SK-N-SH treated with all-trans-retinoic acid at 6 μM for 48 hours (cell line): Measurements from ENCODE around the gene GNG11.

Experiments used
- ATAC-seq: fragments of 200-7000 bp; cut with Tn5 transposase; 3 replicates; pipeline ENCODE4 v1.9.1; 2020; ENCODE audit warnings: mild to moderate bottlenecking, moderate library complexity
- BACH2 ChIP-seq: fragments of 250-450 bp; sonication (Bioruptor Pico); IDR thresholded peaks from 2 replicates; pipeline ENCODE4 v1.9.0; 2021; ENCODE audit warnings: mild to moderate bottlenecking, borderline replicate concordance
- CREB5 ChIP-seq: fragments of 250-450 bp; sonication (Bioruptor Pico); IDR thresholded peaks from 2 replicates; pipeline ENCODE4 v1.5.1; 2020; ENCODE audit warnings: low read depth, mild to moderate bottlenecking, moderate library complexity
- CSDC2 ChIP-seq: fragments of 250-450 bp; sonication (Bioruptor Pico); IDR thresholded peaks from 2 replicates; pipeline ENCODE4 v1.5.0; 2020; ENCODE audit warnings: mild to moderate bottlenecking, moderate library complexity
- CSRNP3 ChIP-seq: fragments of 250-450 bp; sonication (Bioruptor Pico); IDR thresholded peaks from 2 replicates; pipeline ENCODE4 v1.5.1; 2021; ENCODE audit warnings: mild to moderate bottlenecking, moderate library complexity
- ESRRG ChIP-seq: fragments of 250-450 bp; sonication (Bioruptor Pico); IDR thresholded peaks from 2 replicates; pipeline ENCODE4 v1.6.1; 2021; ENCODE audit warnings: mild to moderate bottlenecking
- ISL1 ChIP-seq: fragments of 250-450 bp; sonication (Bioruptor Pico); IDR thresholded peaks from 2 replicates; pipeline ENCODE4 v2.1.2; 2022; ENCODE audit warnings: mild to moderate bottlenecking, moderate library complexity
- OSR1 ChIP-seq: fragments of 250-450 bp; sonication (Bioruptor Pico); IDR thresholded peaks from 2 replicates; pipeline ENCODE4 v1.8.0; 2022; ENCODE audit warnings: moderate library complexity, mild to moderate bottlenecking, inconsistent platforms
- PATZ1 ChIP-seq: fragments of 250-450 bp; sonication (Bioruptor Pico); IDR thresholded peaks from 2 replicates; pipeline ENCODE4 v1.8.0; 2020; ENCODE audit warnings: mild to moderate bottlenecking, moderate library complexity, borderline replicate concordance
- PPARA ChIP-seq: fragments of 250-450 bp; sonication (Bioruptor Pico); IDR thresholded peaks from 2 replicates; pipeline ENCODE4 v1.5.0; 2020; ENCODE audit warnings: mild to moderate bottlenecking, borderline replicate concordance
- RARB ChIP-seq: fragments of 250-450 bp; sonication (Bioruptor Pico); IDR thresholded peaks from 2 replicates; pipeline ENCODE4 v1.8.0; 2021; ENCODE audit warnings: mild to moderate bottlenecking, moderate library complexity
- SNAI2 ChIP-seq: fragments of 250-450 bp; sonication (Bioruptor Pico); IDR thresholded peaks from 2 replicates; pipeline ENCODE4 v1.5.0; 2020; ENCODE audit warnings: mild to moderate bottlenecking, moderate library complexity
- TCF4 ChIP-seq: fragments of 250-450 bp; sonication (Bioruptor Pico); IDR thresholded peaks from 2 replicates; pipeline ENCODE4 v1.8.0; 2021; ENCODE audit warnings: mild to moderate bottlenecking, moderate library complexity, borderline replicate concordance
- TOX ChIP-seq: fragments of 250-450 bp; sonication (Bioruptor Pico); IDR thresholded peaks from 2 replicates; pipeline ENCODE4 v1.8.0; 2021; ENCODE audit warnings: mild to moderate bottlenecking, moderate library complexity, borderline replicate concordance
- ZC3H10 ChIP-seq: fragments of 250-450 bp; sonication (Bioruptor Pico); IDR thresholded peaks from 2 replicates; pipeline ENCODE4 v1.5.1; 2021; ENCODE audit warnings: mild to moderate bottlenecking, moderate library complexity
- ZFP3 ChIP-seq: fragments of 250-450 bp; sonication (Bioruptor Pico); IDR thresholded peaks from 2 replicates; pipeline ENCODE4 v1.5.0; 2020; ENCODE audit warnings: mild to moderate bottlenecking, moderate library complexity
- ZFP30 ChIP-seq: fragments of 450-650 bp; formaldehyde crosslinking; IDR thresholded peaks from 2 replicates; pipeline ENCODE4 v1.5.0; 2022; ENCODE audit warnings: mild to moderate bottlenecking, moderate library complexity
- ZNF565 ChIP-seq: fragments of 450-650 bp; formaldehyde crosslinking; conservative IDR thresholded peaks from 2 replicates; pipeline ENCODE4 v1.5.0; 2020; ENCODE audit warnings: low read depth, mild to moderate bottlenecking, moderate library complexity
- ZNF70 ChIP-seq: fragments of 450-650 bp; formaldehyde crosslinking; IDR thresholded peaks from 2 replicates; pipeline ENCODE4 v1.5.0; 2020; ENCODE audit warnings: mild to moderate bottlenecking, moderate library complexity
- ZNF8 ChIP-seq: fragments of 450-650 bp; formaldehyde crosslinking; IDR thresholded peaks from 2 replicates; pipeline ENCODE4 v1.5.0; 2020; ENCODE audit warnings: mild to moderate bottlenecking, moderate library complexity

The GNG11 gene

GRCh38 chr7:93884541-93884940 lies 37.0 kb upstream of the GNG11 start:
- no peak for ATAC-seq
- TF ChIP-seq TCF4 (CRISPR knock-in tag) (no peak), RARB (CRISPR knock-in tag) (no peak), ISL1 (CRISPR knock-in tag) (no peak), ZFP3 (no peak), PPARA (CRISPR knock-in tag) (no peak), BACH2 (CRISPR knock-in tag) (no peak), ZFP30 (CRISPR knock-in tag) (no peak), CSDC2 (CRISPR knock-in tag) (no peak)

GRCh38 chr7:93889261-93889660 lies 32.3 kb upstream of the GNG11 start:
- no peak for TF ChIP-seq RARB (CRISPR knock-in tag)
- TF ChIP-seq CSRNP3 (CRISPR knock-in tag), result no peak
- TF ChIP-seq CSDC2 (CRISPR knock-in tag), result no peak
- TF ChIP-seq ZNF70 (CRISPR knock-in tag), result no peak

GRCh38 chr7:93890041-93890463 lies 31.5 kb upstream of the GNG11 start:
- no peak for TF ChIP-seq ZC3H10 (CRISPR knock-in tag)
- no peak for TF ChIP-seq CSDC2 (CRISPR knock-in tag)
- no peak for TF ChIP-seq BACH2 (CRISPR knock-in tag)
- TF ChIP-seq ZNF8 (CRISPR knock-in tag), result no peak
- TF ChIP-seq OSR1 (CRISPR knock-in tag), result no peak
- TF ChIP-seq ZNF565 (CRISPR knock-in tag), result no peak
- no peak for TF ChIP-seq PPARA (CRISPR knock-in tag)
- no peak for TF ChIP-seq ESRRG (CRISPR knock-in tag)
- peak; percentile 90 for ATAC-seq

More at GRCh38 chr7:93889261-93889660, 32.3 kb upstream of the GNG11 start:
- ATAC-seq, result no peak

GRCh38 chr7:93890464-93891068 lies 31.0 kb upstream of the GNG11 start, which contains the start of gene TFPI2:
Gene TFPI2 (minus strand): TSS chr7:93890753. CDS start chr7:93890678, 75 bp downstream.
- no peak for TF ChIP-seq ESRRG (CRISPR knock-in tag)
- TF ChIP-seq RARB (CRISPR knock-in tag), result no peak
- no peak for TF ChIP-seq ZFP30 (CRISPR knock-in tag)
- no peak for TF ChIP-seq OSR1 (CRISPR knock-in tag)
- TF ChIP-seq TOX (CRISPR knock-in tag), result no peak
- TF ChIP-seq SNAI2, result no peak
- no peak for TF ChIP-seq ZFP3
- no peak for TF ChIP-seq CSDC2 (CRISPR knock-in tag)
- TF ChIP-seq CREB5, result no peak
- TF ChIP-seq TCF4 (CRISPR knock-in tag), result no peak
- no peak for TF ChIP-seq ISL1 (CRISPR knock-in tag)
- no peak for TF ChIP-seq ZNF70 (CRISPR knock-in tag)
- no peak for TF ChIP-seq ZC3H10 (CRISPR knock-in tag)
- ATAC-seq, result peak; percentile 87

GRCh38 chr7:93894426-93894825 lies 27.1 kb upstream of the GNG11 start:
- ATAC-seq, result no peak
- no peak for TF ChIP-seq ESRRG (CRISPR knock-in tag)
- TF ChIP-seq ISL1 (CRISPR knock-in tag), result no peak
- TF ChIP-seq PATZ1 (CRISPR knock-in tag), result no peak
- no peak for TF ChIP-seq SNAI2
- no peak for TF ChIP-seq ZFP3
- no peak for TF ChIP-seq CSRNP3 (CRISPR knock-in tag)
